Neural progenitor cell (in vitro differentiated cells): Measurements from ENCODE around the gene SDK2.

Experiments
- EZH2 ChIP-seq: fragments of 200-600 bp; sonication (generic); IDR thresholded peaks from 2 replicates; pipeline ENCODE4 v1.6.1; 2017; ENCODE audit warnings: antibody characterized with exemption, mild to moderate bottlenecking, moderate library complexity
- TF ChIP-seq, protein P1 (sequence below): fragments of 200-600 bp; sonication (generic); IDR thresholded peaks from 2 replicates; pipeline ENCODE4 v1.5.1; 2017; ENCODE audit warnings: antibody characterized with exemption, mild to moderate bottlenecking

DNA sequence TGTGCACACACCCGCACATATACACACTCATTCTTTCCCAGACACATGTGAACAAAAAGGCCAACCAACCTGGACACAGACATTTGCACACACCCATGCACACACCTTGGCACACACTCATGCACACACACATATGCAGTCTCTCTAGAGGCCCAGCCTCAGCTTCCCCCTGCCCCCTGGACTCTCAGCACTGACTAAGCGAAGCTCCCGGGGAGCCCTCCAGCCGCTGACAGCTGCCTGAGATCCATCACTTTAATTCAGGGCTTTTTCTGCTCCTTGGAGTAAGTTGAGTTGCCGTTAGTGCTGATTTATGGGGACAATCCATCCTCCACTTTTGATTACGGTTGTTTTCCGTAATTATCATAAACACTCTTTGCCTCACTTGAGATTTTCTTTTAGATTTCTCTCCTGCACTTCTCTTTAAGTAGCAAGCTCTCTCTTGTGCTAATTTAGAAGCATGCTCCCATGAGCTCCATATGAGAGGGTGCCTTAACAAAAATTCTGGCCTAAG is 173.9 kb downstream of the SDK2 start:
- no peak for TF ChIP-seq EZH2
- TF ChIP-seq, protein P1, sequence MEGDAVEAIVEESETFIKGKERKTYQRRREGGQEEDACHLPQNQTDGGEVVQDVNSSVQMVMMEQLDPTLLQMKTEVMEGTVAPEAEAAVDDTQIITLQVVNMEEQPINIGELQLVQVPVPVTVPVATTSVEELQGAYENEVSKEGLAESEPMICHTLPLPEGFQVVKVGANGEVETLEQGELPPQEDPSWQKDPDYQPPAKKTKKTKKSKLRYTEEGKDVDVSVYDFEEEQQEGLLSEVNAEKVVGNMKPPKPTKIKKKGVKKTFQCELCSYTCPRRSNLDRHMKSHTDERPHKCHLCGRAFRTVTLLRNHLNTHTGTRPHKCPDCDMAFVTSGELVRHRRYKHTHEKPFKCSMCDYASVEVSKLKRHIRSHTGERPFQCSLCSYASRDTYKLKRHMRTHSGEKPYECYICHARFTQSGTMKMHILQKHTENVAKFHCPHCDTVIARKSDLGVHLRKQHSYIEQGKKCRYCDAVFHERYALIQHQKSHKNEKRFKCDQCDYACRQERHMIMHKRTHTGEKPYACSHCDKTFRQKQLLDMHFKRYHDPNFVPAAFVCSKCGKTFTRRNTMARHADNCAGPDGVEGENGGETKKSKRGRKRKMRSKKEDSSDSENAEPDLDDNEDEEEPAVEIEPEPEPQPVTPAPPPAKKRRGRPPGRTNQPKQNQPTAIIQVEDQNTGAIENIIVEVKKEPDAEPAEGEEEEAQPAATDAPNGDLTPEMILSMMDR, result no peak
